ENCODE measurements around the gene TRMT11.

- TF ChIP-seq, protein P1, sequence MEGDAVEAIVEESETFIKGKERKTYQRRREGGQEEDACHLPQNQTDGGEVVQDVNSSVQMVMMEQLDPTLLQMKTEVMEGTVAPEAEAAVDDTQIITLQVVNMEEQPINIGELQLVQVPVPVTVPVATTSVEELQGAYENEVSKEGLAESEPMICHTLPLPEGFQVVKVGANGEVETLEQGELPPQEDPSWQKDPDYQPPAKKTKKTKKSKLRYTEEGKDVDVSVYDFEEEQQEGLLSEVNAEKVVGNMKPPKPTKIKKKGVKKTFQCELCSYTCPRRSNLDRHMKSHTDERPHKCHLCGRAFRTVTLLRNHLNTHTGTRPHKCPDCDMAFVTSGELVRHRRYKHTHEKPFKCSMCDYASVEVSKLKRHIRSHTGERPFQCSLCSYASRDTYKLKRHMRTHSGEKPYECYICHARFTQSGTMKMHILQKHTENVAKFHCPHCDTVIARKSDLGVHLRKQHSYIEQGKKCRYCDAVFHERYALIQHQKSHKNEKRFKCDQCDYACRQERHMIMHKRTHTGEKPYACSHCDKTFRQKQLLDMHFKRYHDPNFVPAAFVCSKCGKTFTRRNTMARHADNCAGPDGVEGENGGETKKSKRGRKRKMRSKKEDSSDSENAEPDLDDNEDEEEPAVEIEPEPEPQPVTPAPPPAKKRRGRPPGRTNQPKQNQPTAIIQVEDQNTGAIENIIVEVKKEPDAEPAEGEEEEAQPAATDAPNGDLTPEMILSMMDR (optimal IDR thresholded peaks at IDR 0.05 in 1 of 3, IDR thresholded peaks at IDR 0.05 in 1 of 3, conservative IDR thresholded peaks at IDR 0.05 in 1 of 3; ENCODE audit: extremely low read depth in 1 of 3, insufficient read depth in 2 of 3, low read length in 3 of 3) = no peak
- no peak for TF ChIP-seq EZH2 (IDR thresholded peaks at IDR 0.05; ENCODE audit: low read length)
These were observed 22.5 kb upstream of the TRMT11 start for GRCh38 chr6:125963817-125964216.
